Measurements from ENCODE around the gene SLC25A17. TPM values are rescaled to one million over a fixed set of nuclear protein-coding genes. Genes with fewer than 3 reads are reported as not detected.
"Not testable (repeated sequence)": the region's sequence is repeated elsewhere in the genome, so short reads cannot be mapped to it uniquely, and the experiment has no call there.

The SLC25A17 gene
- total RNA-seq, 1 donor from 2014 or later = 25.6 TPM

- DNase-seq (ENCODE audit: low spot score) = no peak
These were observed 877 bp downstream of the SLC25A17 start for GRCh38 chr22:40818192-40818746.

- no peak for DNase-seq (ENCODE audit: low spot score)
These were observed 1.4 kb downstream of the SLC25A17 start for GRCh38 chr22:40817737-40818136.

- no peak for DNase-seq (ENCODE audit: low spot score)
These were observed 5.2 kb downstream of the SLC25A17 start for GRCh38 chr22:40813912-40814315.

- DNase-seq (ENCODE audit: low spot score) = no peak
These were observed 10.9 kb downstream of the SLC25A17 start for GRCh38 chr22:40808018-40808841.

- no peak for DNase-seq (ENCODE audit: low spot score)
These were observed 12.4 kb downstream of the SLC25A17 start for GRCh38 chr22:40806711-40807110.

- DNase-seq (ENCODE audit: low spot score) = no peak
These were observed 13.4 kb downstream of the SLC25A17 start for GRCh38 chr22:40805699-40806203.

GRCh38 chr22:40805239-40805638, 13.9 kb downstream of the SLC25A17 start:
- no peak for DNase-seq (ENCODE audit: low spot score)

- no peak for DNase-seq (ENCODE audit: low spot score)
These were observed 15.8 kb downstream of the SLC25A17 start for GRCh38 chr22:40803321-40803720.

GRCh38 chr22:40799008-40799407, 20.1 kb downstream of the SLC25A17 start:
- DNase-seq (ENCODE audit: low spot score) = no peak

GRCh38 chr22:40797427-40797826, 21.7 kb downstream of the SLC25A17 start:
- DNase-seq (ENCODE audit: low spot score) = no peak

- DNase-seq (ENCODE audit: low spot score) = no peak
These were observed 26.7 kb downstream of the SLC25A17 start for GRCh38 chr22:40792451-40792850.

- no peak for DNase-seq (ENCODE audit: low spot score)
These were observed 27.9 kb downstream of the SLC25A17 start for GRCh38 chr22:40791241-40791640.

GRCh38 chr22:40789131-40789530, 30.0 kb downstream of the SLC25A17 start:
- DNase-seq (ENCODE audit: low spot score) = no peak

GRCh38 chr22:40782521-40782920, 36.6 kb downstream of the SLC25A17 start:
- DNase-seq (ENCODE audit: low spot score) = no peak

- DNase-seq (ENCODE audit: low spot score) = not testable (repeated sequence)
These were observed 37.4 kb downstream of the SLC25A17 start for GRCh38 chr22:40781749-40782148.

- DNase-seq (ENCODE audit: low spot score) = no peak
These were observed 49.4 kb downstream of the SLC25A17 start for GRCh38 chr22:40769761-40770160.

GRCh38 chr22:40768206-40768605, 50.9 kb downstream of the SLC25A17 start:
- DNase-seq (ENCODE audit: low spot score) = no peak

GRCh38 chr22:40766956-40767355, 52.2 kb downstream of the SLC25A17 start:
- DNase-seq (ENCODE audit: low spot score) = no peak

- DNase-seq (ENCODE audit: low spot score) = no peak
These were observed 54.2 kb downstream of the SLC25A17 start for GRCh38 chr22:40764763-40765441.

GRCh38 chr22:40759294-40759840, 59.8 kb downstream of the SLC25A17 start:
- DNase-seq (ENCODE audit: low spot score) = no peak

- DNase-seq (ENCODE audit: low spot score) = not testable (repeated sequence)
These were observed 60.3 kb downstream of the SLC25A17 start for GRCh38 chr22:40758851-40759250.

GRCh38 chr22:40758390-40758789, 60.8 kb downstream of the SLC25A17 start:
- DNase-seq (ENCODE audit: low spot score) = no peak

All from ureter (tissue), 1 donor.